Mammary epithelial cell (primary cell): ENCODE data around the gene TPRX1.

Experiments used
- CTCF ChIP-seq, 2 donors: IDR thresholded peaks in 1 of 2; conservative IDR thresholded peaks in 1 of 2; 2 replicates each; pipeline ENCODE4 v1.5.1; 2011 to 2012; ENCODE audit warnings: inconsistent platforms in 2 of 2, low read length in 2 of 2, mild to moderate bottlenecking in 2 of 2, control low read depth in 1 of 2, low read depth in 1 of 2; ENCODE audit not compliant: insufficient read depth in 1 of 2; ENCODE audit errors: extremely low read depth in 1 of 2
- EZH2 ChIP-seq: IDR thresholded peaks from 2 replicates; pipeline ENCODE4 v1.6.1; 2012; ENCODE audit warnings: low read length, inconsistent platforms, borderline replicate concordance

- TF ChIP-seq CTCF (conservative IDR thresholded peaks at IDR 0.05 in 1 of 2, IDR thresholded peaks at IDR 0.05 in 1 of 2; ENCODE audit: extremely low read depth in 1 of 2, insufficient read depth in 1 of 2, low read depth in 1 of 2, low read length in 2 of 2) (no peak), EZH2 (no peak)
Observed at GRCh38 chr19:47768604-47769003, 35.7 kb downstream of the TPRX1 start.
